ACC112 (cell line): ENCODE results near the gene CMTM8.

Source experiments
- H2AFZ ChIP-seq: fragments of 200-600 bp; sonication (generic); one replicate; pipeline ENCODE4 v1.6.0; 2017; ENCODE audit warnings: antibody characterized with exemption, low read length; ENCODE audit not compliant: unreplicated experiment
- H3K27ac ChIP-seq: fragments of 200-600 bp; sonication (generic); 2 replicates; pipeline ENCODE4 v1.5.1; 2014; ENCODE audit warnings: low read depth, mild to moderate bottlenecking, antibody characterized with exemption, low read length, moderate library complexity
- H3K27me3 ChIP-seq: fragments of 200-600 bp; sonication (generic); 2 replicates; pipeline ENCODE4 v1.6.1; 2014; ENCODE audit warnings: mild to moderate bottlenecking, antibody characterized with exemption, low read length, moderate library complexity, mixed read lengths; ENCODE audit not compliant: insufficient read depth
- H3K36me3 ChIP-seq: fragments of 200-600 bp; sonication (generic); 2 replicates; pipeline ENCODE4 v1.6.1; 2016; ENCODE audit warnings: mild to moderate bottlenecking, antibody characterized with exemption, low read length, moderate library complexity, mixed read lengths; ENCODE audit not compliant: insufficient read depth
- H3K4me1 ChIP-seq: fragments of 200-600 bp; sonication (generic); one replicate; pipeline ENCODE4 v1.6.1; 2016; ENCODE audit warnings: low read length, mixed read lengths; ENCODE audit not compliant: insufficient read depth, unreplicated experiment, control insufficient read depth
- H3K4me3 ChIP-seq: fragments of 200-600 bp; sonication (generic); 2 replicates; pipeline ENCODE4 v1.5.1; 2014; ENCODE audit warnings: mild to moderate bottlenecking, low read depth, low read length
- H3K79me2 ChIP-seq: fragments of 200-600 bp; sonication (generic); one replicate; pipeline ENCODE4 v1.6.0; 2016; ENCODE audit warnings: low read length; ENCODE audit not compliant: control insufficient read depth, unreplicated experiment, insufficient read depth

The CMTM8 gene

GRCh38 chr3:32355751-32356291, 117.3 kb downstream of the CMTM8 start:
- H3K4me3 ChIP-seq: no peak overlapping the region
- no peak overlapping the region for H2AFZ ChIP-seq
- no peak overlapping the region for H3K27ac ChIP-seq
- no peaks in the 10 kb centered on the region for H3K36me3 ChIP-seq
- H3K27me3 ChIP-seq: no peaks in the 10 kb centered on the region
- no peaks in the 10 kb centered on the region for H3K79me2 ChIP-seq
- no peaks in the 10 kb centered on the region for H3K4me1 ChIP-seq

GRCh38 chr3:32359766-32360492, 121.4 kb downstream of the CMTM8 start:
- Histone ChIP-seq H3K36me3 (no peaks in the 10 kb centered on the region), H3K4me3 (no peak overlapping the region), H3K79me2 (no peaks in the 10 kb centered on the region), H2AFZ (no peak overlapping the region), H3K27ac (no peak overlapping the region), H3K4me1 (no peaks in the 10 kb centered on the region), H3K27me3 (no peaks in the 10 kb centered on the region)

GRCh38 chr3:32360493-32360827, 122.0 kb downstream of the CMTM8 start:
- H2AFZ ChIP-seq: no peak overlapping the region
- no peak overlapping the region for H3K27ac ChIP-seq
- H3K4me1 ChIP-seq: no peaks in the 10 kb centered on the region
- no peaks in the 10 kb centered on the region for H3K27me3 ChIP-seq
- H3K79me2 ChIP-seq: no peaks in the 10 kb centered on the region
- no peak overlapping the region for H3K4me3 ChIP-seq
- no peaks in the 10 kb centered on the region for H3K36me3 ChIP-seq

- H3K27ac ChIP-seq: no peak overlapping the region
- no peaks in the 10 kb centered on the region for H3K4me1 ChIP-seq
- H3K4me3 ChIP-seq: no peak overlapping the region
Observed at GRCh38 chr3:32366638-32367397, 128.3 kb downstream of the CMTM8 start.

GRCh38 chr3:32367442-32367841, 129.0 kb downstream of the CMTM8 start:
- no peak overlapping the region for H3K27ac ChIP-seq
- no peaks in the 10 kb centered on the region for H3K27me3 ChIP-seq
- no peak overlapping the region for H2AFZ ChIP-seq
- H3K79me2 ChIP-seq: no peaks in the 10 kb centered on the region
- no peaks in the 10 kb centered on the region for H3K36me3 ChIP-seq
- H3K4me3 ChIP-seq: no peak overlapping the region
- H3K4me1 ChIP-seq: no peaks in the 10 kb centered on the region

More at GRCh38 chr3:32366638-32367397, 128.3 kb downstream of the CMTM8 start:
- Histone ChIP-seq H3K79me2 (no peaks in the 10 kb centered on the region), H3K36me3 (no peaks in the 10 kb centered on the region), H3K27me3 (no peaks in the 10 kb centered on the region), H2AFZ (no peak overlapping the region)

GRCh38 chr3:32371461-32372212, 133.2 kb downstream of the CMTM8 start:
- H2AFZ ChIP-seq: no peak overlapping the region

GRCh38 chr3:32372213-32372490, 133.7 kb downstream of the CMTM8 start:
- Histone ChIP-seq H2AFZ (no peak overlapping the region), H3K4me3 (no peak overlapping the region), H3K79me2 (no peaks in the 10 kb centered on the region), H3K36me3 (no peaks in the 10 kb centered on the region), H3K27me3 (no peaks in the 10 kb centered on the region), H3K27ac (no peak overlapping the region), H3K4me1 (peaks cover 8% of the 10 kb centered on the region)

More at GRCh38 chr3:32371461-32372212, 133.2 kb downstream of the CMTM8 start:
- Histone ChIP-seq H3K27ac (no peak overlapping the region), H3K27me3 (no peaks in the 10 kb centered on the region), H3K4me1 (peaks cover 8% of the 10 kb centered on the region), H3K4me3 (no peak overlapping the region), H3K79me2 (no peaks in the 10 kb centered on the region), H3K36me3 (no peaks in the 10 kb centered on the region)

GRCh38 chr3:32373276-32373675, 134.8 kb downstream of the CMTM8 start:
- no peak overlapping the region for H3K27ac ChIP-seq
- H3K79me2 ChIP-seq: no peaks in the 10 kb centered on the region
- H3K27me3 ChIP-seq: no peaks in the 10 kb centered on the region
- peaks cover 8% of the 10 kb centered on the region for H3K4me1 ChIP-seq
- no peak overlapping the region for H3K4me3 ChIP-seq
- no peaks in the 10 kb centered on the region for H3K36me3 ChIP-seq
- no peak overlapping the region for H2AFZ ChIP-seq

- H3K79me2 ChIP-seq: no peaks in the 10 kb centered on the region
- H3K27ac ChIP-seq: no peak overlapping the region
- no peak overlapping the region for H2AFZ ChIP-seq
Observed at GRCh38 chr3:32373844-32374243, 135.4 kb downstream of the CMTM8 start.

GRCh38 chr3:32374788-32375595, 136.5 kb downstream of the CMTM8 start:
- Histone ChIP-seq H3K79me2 (no peaks in the 10 kb centered on the region), H2AFZ (no peak overlapping the region), H3K36me3 (no peaks in the 10 kb centered on the region), H3K27me3 (no peaks in the 10 kb centered on the region), H3K27ac (no peak overlapping the region), H3K4me3 (no peak overlapping the region), H3K4me1 (peaks cover 8% of the 10 kb centered on the region)

More at GRCh38 chr3:32373844-32374243, 135.4 kb downstream of the CMTM8 start:
- no peaks in the 10 kb centered on the region for H3K36me3 ChIP-seq
- H3K4me1 ChIP-seq: peaks cover 8% of the 10 kb centered on the region
- no peak overlapping the region for H3K4me3 ChIP-seq
- no peaks in the 10 kb centered on the region for H3K27me3 ChIP-seq
